ENCODE data around the gene IL22RA2. TPM values are rescaled to one million over a fixed set of nuclear protein-coding genes. Genes with fewer than 3 reads are reported as not detected.

Gene IL22RA2
- total and polyA plus RNA-seq, 2 of the 13 experiments (the other 11 are each of a cell fraction or from before 2014, with no cell fraction given): not detected

GRCh38 chr6:137121401-137121997 lies 51.9 kb downstream of the IL22RA2 start:
- WGBS (ENCODE audit: low lambda C conversion rate): 5% methylated on average over 2 of the region's 2 CpGs
- Histone ChIP-seq H3K4me3 (replicated peaks in 1 of 3; ENCODE audit: insufficient read depth in 1 of 3, low read depth in 2 of 3, low read length in 3 of 3) (no peak overlapping the region), H3K36me3 (replicated peaks in 1 of 2; ENCODE audit: control insufficient read depth in 1 of 2, insufficient read depth in 2 of 2, low read length in 2 of 2) (no peaks in the 10 kb centered on the region), H3K4me2 (ENCODE audit: low read depth, low read length) (no peak overlapping the region), H4K20me1 (ENCODE audit: insufficient read depth, low read length) (no peaks in the 10 kb centered on the region), H3K4me1 (ENCODE audit: insufficient read depth, low read length) (no peaks in the 10 kb centered on the region), H2AFZ (ENCODE audit: low read length) (no peak overlapping the region), H3K9ac (ENCODE audit: insufficient read depth, low read depth, low read length) (no peak overlapping the region), H3K9me3 (ENCODE audit: low read length) (peaks cover 16% of the 10 kb centered on the region), H3K27ac (ENCODE audit: extremely low read length, insufficient read depth, low read length) (no peak overlapping the region), H3K79me2 (ENCODE audit: insufficient read depth, low read length) (no peaks in the 10 kb centered on the region), H3K27me3 (ENCODE audit: control insufficient read depth in 1 of 2, insufficient read depth in 2 of 2, low read length in 2 of 2) (no peaks in the 10 kb centered on the region)
- ChIA-PET POLR2A (no interaction called here), CTCF (ENCODE audit: low intra/inter-chr PET ratio, low total read pairs) (no interaction called here)
- no peak for FAIRE-seq
- in situ Hi-C loops (cut with HindIII; ENCODE audit: extremely low pct_ligation_motif_present, low pct_unique_long_range_greater_than_20kb) (no loop called here), intact Hi-C loops (cut with micrococcal nuclease; ENCODE audit: unreplicated experiment) (no loop called here)
- no TSS peak for BruUV-seq (replicated peaks)
- no peak for ATAC-seq
- DNase-seq (ENCODE audit: low spot score): no peak
- TF ChIP-seq, protein P1, sequence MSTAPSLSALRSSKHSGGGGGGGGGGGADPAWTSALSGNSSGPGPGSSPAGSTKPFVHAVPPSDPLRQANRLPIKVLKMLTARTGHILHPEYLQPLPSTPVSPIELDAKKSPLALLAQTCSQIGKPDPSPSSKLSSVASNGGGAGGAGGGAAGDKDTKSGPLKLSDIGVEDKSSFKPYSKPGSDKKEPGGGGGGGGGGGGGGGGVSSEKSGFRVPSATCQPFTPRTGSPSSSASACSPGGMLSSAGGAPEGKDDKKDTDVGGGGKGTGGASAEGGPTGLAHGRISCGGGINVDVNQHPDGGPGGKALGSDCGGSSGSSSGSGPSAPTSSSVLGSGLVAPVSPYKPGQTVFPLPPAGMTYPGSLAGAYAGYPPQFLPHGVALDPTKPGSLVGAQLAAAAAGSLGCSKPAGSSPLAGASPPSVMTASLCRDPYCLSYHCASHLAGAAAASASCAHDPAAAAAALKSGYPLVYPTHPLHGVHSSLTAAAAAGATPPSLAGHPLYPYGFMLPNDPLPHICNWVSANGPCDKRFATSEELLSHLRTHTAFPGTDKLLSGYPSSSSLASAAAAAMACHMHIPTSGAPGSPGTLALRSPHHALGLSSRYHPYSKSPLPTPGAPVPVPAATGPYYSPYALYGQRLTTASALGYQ (CRISPR knock-in tag; IDR thresholded peaks at IDR 0.05): no peak
- TF ChIP-seq EHMT2 (IDR thresholded peaks at IDR 0.05; ENCODE audit: borderline replicate concordance, low read depth, low read length) (no peak), SIN3A (IDR thresholded peaks at IDR 0.05; ENCODE audit: borderline replicate concordance, low read depth, low read length) (no peak), ZNF431 (CRISPR knock-in tag; IDR thresholded peaks at IDR 0.05; ENCODE audit: borderline replicate concordance, low read depth) (no peak), ZBTB38 (CRISPR knock-in tag; IDR thresholded peaks at IDR 0.05) (no peak), ZNF350 (CRISPR knock-in tag; IDR thresholded peaks at IDR 0.05; ENCODE audit: borderline replicate concordance, low read depth) (no peak), ZNF670 (CRISPR knock-in tag; IDR thresholded peaks at IDR 0.05; ENCODE audit: borderline replicate concordance) (no peak), GATAD2A (CRISPR knock-in tag; IDR thresholded peaks at IDR 0.05) (no peak), ATF7 (IDR thresholded peaks at IDR 0.05) (no peak), ATF7 (CRISPR knock-in tag; IDR thresholded peaks at IDR 0.05) (no peak), GRHL1 (CRISPR knock-in tag; conservative IDR thresholded peaks at IDR 0.05) (no peak), ZNF629 (CRISPR knock-in tag; conservative IDR thresholded peaks at IDR 0.05) (no peak), SETDB1 (CRISPR knock-in tag; IDR thresholded peaks at IDR 0.05; ENCODE audit: borderline replicate concordance) (no peak), TAF15 (IDR thresholded peaks at IDR 0.05; ENCODE audit: low read depth, low read length, poor library complexity, severe bottlenecking) (no peak), CCAR2 (optimal IDR thresholded peaks at IDR 0.05; ENCODE audit: low read depth, low read length) (no peak), SMAD3 (CRISPR knock-in tag; IDR thresholded peaks at IDR 0.05) (no peak)

Data from HepG2 (cell line).